Astrocyte of the cerebellum (primary cell): ENCODE data around the gene ANKRD44.
A peak's percentile ranks its signal among the peaks of the same experiment; 100 is the strongest.

Experiments
- DNase-seq: peaks from one replicate; pipeline ENCODE4 v3.0.0-alpha.2; 2011; ENCODE audit warnings: low read depth
- H3K4me3 ChIP-seq: 2 replicates; pipeline ENCODE4 v1.5.1; 2011; ENCODE audit warnings: mild to moderate bottlenecking, low read depth, low read length, moderate library complexity
- in situ Hi-C: cut with HindIII; loops from 2 replicates; pipeline ENCODE4 v1.10.0; 2017; ENCODE audit warnings: low sequenced_read_pairs
- TF ChIP-seq, protein P1 (sequence below): IDR thresholded peaks from 2 replicates; pipeline ENCODE4 v1.5.1; 2012; ENCODE audit warnings: low read length, low read depth, moderate library complexity, mild to moderate bottlenecking; ENCODE audit errors: missing control alignments

ANKRD44 gene

DNA sequence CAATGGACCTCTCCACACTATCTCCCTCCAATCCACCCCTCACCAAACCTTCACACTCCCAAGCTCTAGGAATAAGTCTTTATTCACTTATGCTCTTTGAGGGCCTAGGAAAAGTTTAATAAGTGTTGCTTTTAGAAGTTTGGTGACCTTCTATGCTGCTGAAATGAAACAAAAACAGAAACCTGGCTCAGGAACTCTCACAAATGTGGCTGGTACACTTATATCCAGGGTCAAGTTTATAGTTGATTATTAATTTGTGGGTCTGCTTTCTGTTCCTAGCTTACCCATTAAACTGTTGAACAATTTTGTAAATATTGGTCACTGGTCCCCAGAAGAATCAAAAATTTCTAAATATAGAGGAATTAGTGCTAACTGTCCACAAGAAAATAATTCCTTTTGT lies 14.2 kb upstream of the ANKRD44 start:
- DNase-seq, result no peak
- in situ Hi-C loops, result no loop called here
- TF ChIP-seq, protein P1, sequence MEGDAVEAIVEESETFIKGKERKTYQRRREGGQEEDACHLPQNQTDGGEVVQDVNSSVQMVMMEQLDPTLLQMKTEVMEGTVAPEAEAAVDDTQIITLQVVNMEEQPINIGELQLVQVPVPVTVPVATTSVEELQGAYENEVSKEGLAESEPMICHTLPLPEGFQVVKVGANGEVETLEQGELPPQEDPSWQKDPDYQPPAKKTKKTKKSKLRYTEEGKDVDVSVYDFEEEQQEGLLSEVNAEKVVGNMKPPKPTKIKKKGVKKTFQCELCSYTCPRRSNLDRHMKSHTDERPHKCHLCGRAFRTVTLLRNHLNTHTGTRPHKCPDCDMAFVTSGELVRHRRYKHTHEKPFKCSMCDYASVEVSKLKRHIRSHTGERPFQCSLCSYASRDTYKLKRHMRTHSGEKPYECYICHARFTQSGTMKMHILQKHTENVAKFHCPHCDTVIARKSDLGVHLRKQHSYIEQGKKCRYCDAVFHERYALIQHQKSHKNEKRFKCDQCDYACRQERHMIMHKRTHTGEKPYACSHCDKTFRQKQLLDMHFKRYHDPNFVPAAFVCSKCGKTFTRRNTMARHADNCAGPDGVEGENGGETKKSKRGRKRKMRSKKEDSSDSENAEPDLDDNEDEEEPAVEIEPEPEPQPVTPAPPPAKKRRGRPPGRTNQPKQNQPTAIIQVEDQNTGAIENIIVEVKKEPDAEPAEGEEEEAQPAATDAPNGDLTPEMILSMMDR, result no peak
- H3K4me3 ChIP-seq, result no peak overlapping the region

DNA sequence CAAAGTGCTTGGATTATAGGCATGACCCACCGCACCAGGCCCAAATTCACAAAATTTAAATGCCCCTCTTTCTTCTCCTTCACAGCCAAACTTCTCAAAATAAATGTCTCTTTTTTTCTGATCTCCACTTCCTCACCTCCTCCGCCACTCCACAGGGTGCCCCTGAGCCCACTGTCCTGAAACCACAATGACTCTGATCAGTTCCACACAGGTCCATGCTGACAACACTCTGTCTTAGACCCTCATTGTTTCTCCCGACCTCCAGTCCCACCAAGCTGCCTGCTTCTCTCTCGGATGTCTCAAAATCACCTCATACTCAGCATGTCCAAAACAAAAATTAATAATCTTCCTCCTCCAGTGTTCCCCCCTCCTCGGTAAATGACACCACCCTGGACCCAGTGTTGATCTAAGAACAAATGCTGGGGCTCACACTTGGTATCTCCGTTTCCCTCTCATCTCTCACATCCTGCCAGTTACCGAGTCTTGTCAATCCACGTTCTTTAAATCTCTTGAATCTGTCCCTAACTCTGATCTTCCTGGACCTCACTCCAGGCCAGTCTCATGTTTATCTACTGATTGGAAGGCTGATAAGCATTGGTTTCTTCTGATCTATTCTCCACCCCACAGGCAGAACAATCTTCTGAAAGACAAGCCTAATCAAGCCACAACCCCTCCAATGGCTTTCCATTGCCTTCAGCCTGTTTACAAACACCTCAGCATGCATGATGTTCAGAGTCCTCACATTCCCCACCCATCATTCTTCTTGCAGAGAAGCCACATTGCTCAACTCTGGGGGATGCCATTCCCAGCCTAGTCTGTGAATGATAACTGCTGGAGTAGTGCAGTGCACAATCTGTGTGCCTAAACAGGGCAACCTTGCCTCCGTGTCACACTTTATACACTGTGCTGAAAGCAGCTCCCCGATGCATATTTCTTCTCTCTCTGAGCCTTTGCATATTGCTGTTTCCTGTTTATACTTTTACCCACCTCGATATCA lies 12.4 kb upstream of the ANKRD44 start:
- no peak overlapping the region for H3K4me3 ChIP-seq
- no peak for DNase-seq
- in situ Hi-C loops, result no loop called here
- TF ChIP-seq, protein P1, result no peak

DNA sequence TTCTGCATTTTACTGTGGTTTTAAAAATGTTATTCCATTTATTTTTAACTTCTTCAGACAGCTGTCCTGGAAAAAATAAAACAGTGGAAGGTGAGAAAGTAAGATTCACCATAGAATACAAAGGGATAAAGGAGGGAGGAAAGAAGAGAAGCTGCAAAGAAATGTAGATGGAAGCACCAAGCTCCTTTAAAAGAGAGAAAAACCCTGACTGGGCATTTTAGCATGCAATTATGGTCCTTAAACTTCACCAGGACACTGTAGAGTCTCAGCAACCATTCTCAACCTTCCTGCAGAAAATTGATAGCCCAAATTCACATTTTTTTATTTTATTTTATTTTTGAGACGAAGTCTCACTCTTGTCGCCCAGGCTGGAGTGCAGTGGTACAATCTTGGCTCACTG lies 11.6 kb upstream of the ANKRD44 start:
- in situ Hi-C loops, result no loop called here
- DNase-seq, result no peak
- TF ChIP-seq, protein P1, result no peak
- H3K4me3 ChIP-seq, result no peak overlapping the region

DNA sequence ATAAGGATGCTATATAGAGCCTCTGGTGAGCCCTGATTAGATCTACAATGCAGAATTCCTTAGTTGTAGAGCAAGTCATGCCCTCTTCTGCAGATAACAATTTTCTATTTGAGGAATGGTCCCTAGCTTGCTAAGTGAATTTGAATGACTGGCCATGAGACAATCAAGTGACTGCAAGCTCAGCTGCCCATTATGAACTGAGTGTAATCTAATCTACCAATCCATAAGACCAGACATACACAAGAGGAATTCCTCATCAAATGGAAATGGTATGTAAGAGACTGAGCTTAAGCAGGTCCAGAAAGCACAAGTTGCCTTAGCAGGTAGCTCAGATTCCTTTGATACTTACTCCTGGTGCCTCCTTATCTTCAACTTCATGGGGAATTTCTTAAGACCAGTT lies 4.8 kb upstream of the ANKRD44 start:
- no peak overlapping the region for H3K4me3 ChIP-seq
- TF ChIP-seq, protein P1, result no peak
- DNase-seq, result no peak
- in situ Hi-C loops, result no loop called here

DNA sequence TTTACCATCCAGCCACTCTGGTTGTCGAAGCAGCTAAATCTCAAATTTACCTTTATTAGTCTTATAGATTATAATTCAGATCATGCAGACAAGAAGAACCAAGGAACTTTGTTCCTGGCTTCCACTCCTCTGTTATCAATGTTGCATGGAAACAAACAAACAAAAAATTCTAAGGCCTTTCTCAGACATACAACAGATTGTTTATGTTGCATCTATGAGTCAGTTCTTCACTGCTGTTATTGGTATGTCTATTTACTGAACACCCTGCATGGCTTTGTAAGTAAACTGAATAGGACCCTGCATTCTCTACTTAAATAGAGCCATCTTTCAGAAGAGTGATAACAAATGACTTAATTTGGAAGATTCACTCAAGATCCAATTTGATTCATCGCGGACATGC lies 1.6 kb upstream of the ANKRD44 start:
- TF ChIP-seq, protein P1, result no peak
- no peak overlapping the region for H3K4me3 ChIP-seq
- in situ Hi-C loops, result no loop called here
- DNase-seq, result no peak

DNA sequence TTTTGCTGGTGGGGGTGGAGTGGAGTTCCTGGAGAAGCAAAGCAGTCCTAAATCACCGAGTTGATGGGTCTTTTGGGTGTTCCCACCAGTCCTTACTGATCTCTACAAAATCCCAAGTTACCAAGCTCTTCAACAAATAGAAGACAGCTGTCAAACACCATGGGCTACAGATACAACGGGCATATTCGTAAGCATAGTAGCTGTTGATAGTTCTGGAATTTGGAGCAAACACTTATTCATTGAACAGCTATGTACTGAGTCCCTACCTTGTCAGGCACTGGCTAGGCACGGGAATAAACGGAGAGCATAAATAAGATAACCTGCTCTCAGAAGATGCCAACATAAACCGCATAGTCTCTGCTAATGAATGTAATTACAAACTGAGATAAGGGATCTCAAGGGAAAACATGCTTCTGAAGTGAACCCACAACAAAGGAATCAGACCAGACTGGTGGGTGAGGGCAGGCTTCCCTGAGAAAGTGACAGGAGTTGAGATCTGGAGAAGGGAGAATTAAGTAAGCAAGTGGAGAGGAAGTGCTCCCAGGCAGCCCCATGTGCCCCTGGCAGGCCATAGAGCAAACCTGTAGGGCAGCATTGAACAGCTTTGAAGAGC lies 947 bp upstream of the ANKRD44 start:
- in situ Hi-C loops, result no loop called here
- TF ChIP-seq, protein P1, result no peak
- H3K4me3 ChIP-seq, result peak overlapping the region; percentile 72
- DNase-seq, result no peak
